ENCODE measurements around the gene APOE. TPM values are rescaled to one million over a fixed set of nuclear protein-coding genes. Genes with fewer than 3 reads are reported as not detected.

The APOE gene
- total and polyA plus RNA-seq, 9 of the 15 experiments (the other 6 are each of a cell fraction or from before 2014, with no cell fraction given), result 0.14 to 180 (median 58.1) TPM; not detected in 1

- CTCF ChIA-PET (ENCODE audit: low intra/inter-chr PET ratio), result no interaction called here
- no peak overlapping the region for H2AFZ ChIP-seq (ENCODE audit: low read depth, low read length)
- H3K36me3 ChIP-seq (ENCODE audit: control insufficient read depth, insufficient read depth, low read length), result peaks cover 28% of the 10 kb centered on the region; the same call in 2 of the 3 replicates
- no peak for ATAC-seq
- BruUV-seq (replicated peaks), result TSS peak; percentile 53
- intact Hi-C loops (cut with micrococcal nuclease), result no loop called here
- no peaks in the 10 kb centered on the region for H3K9me1 ChIP-seq (ENCODE audit: control insufficient read depth, insufficient read depth, low read length)
- no peaks in the 10 kb centered on the region for H3K9me3 ChIP-seq (replicated peaks; ENCODE audit: control insufficient read depth, insufficient read depth, low read depth, low read length)
- no peak overlapping the region for H3K4me3 ChIP-seq
- H3K27me3 ChIP-seq (ENCODE audit: control insufficient read depth in 2 of 2, insufficient read depth in 2 of 2, low read length in 2 of 2), result no peaks in the 10 kb centered on the region
- no peaks in the 10 kb centered on the region for H4K20me1 ChIP-seq (replicated peaks; ENCODE audit: control insufficient read depth, insufficient read depth, low read length)
- H3K9ac ChIP-seq (ENCODE audit: insufficient read depth in 1 of 2, low read depth in 2 of 2, low read length in 2 of 2), result peak overlapping the region in 1 of 2 experiments; percentile 32; a peak in 1 of 4 replicates
- H3K27ac ChIP-seq (ENCODE audit: extremely low read depth, low read depth, low read length), result no peak overlapping the region
- no peak for DNase-seq (ENCODE audit: extremely low read depth in 1 of 4, low spot score in 3 of 4)
- in situ Hi-C loops (cut with MboI), result no loop called here
- POLR2A ChIA-PET, result interaction anchor here (0.9 to 1.2 kb wide), 3 partner anchors 8 to 23 kb away, joined by 3 to 4 read pairs (median 3); no protein-coding TSS in a partner anchor
- WGBS (ENCODE audit: insufficient coverage, low coverage, missing lambda C conversion rate), result 95% methylated on average over 10 of the region's 44 CpGs
- H3K4me1 ChIP-seq (replicated peaks in 1 of 2; ENCODE audit: control insufficient read depth in 2 of 2, insufficient read depth in 2 of 2, low read length in 2 of 2), result peaks cover 49 to 94% of the 10 kb centered on the region in 2 experiments
- no peak overlapping the region for H3K4me2 ChIP-seq (ENCODE audit: insufficient read depth, low read length)
- no peaks in the 10 kb centered on the region; the same call in 2 of the 3 replicates for H3K79me2 ChIP-seq (ENCODE audit: control insufficient read depth, insufficient read depth, low read length)
- no peak for FAIRE-seq
- no peak for TF ChIP-seq MIER1 (IDR thresholded peaks at IDR 0.05; ENCODE audit: low read depth)
- TF ChIP-seq ZBTB7A (IDR thresholded peaks at IDR 0.05; ENCODE audit: borderline replicate concordance, control insufficient read depth, low read depth, low read length), result no peak
- TF ChIP-seq ZKSCAN1 (IDR thresholded peaks at IDR 0.05; ENCODE audit: low read depth, low read length), result no peak
- no peak for TF ChIP-seq ETV6 (IDR thresholded peaks at IDR 0.05; ENCODE audit: borderline replicate concordance in 1 of 2, low read depth in 2 of 2, low read length in 1 of 2)
- TF ChIP-seq ETV6 (CRISPR knock-in tag; IDR thresholded peaks at IDR 0.05; ENCODE audit: borderline replicate concordance), result no peak
- TF ChIP-seq KDM5B (IDR thresholded peaks at IDR 0.05; ENCODE audit: insufficient replicate concordance, low read depth, low read length), result no peak
- no peak for TF ChIP-seq DPF2 (IDR thresholded peaks at IDR 0.05)
- TF ChIP-seq ZBTB40 (IDR thresholded peaks at IDR 0.05), result no peak
- TF ChIP-seq ZBTB40 (CRISPR knock-in tag; IDR thresholded peaks at IDR 0.05), result no peak
- TF ChIP-seq SREBF1 (IDR thresholded peaks at IDR 0.05; ENCODE audit: borderline replicate concordance, low read depth, low read length), result no peak
- TF ChIP-seq, protein P1, sequence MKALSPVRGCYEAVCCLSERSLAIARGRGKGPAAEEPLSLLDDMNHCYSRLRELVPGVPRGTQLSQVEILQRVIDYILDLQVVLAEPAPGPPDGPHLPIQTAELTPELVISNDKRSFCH (CRISPR knock-in tag; IDR thresholded peaks at IDR 0.05), result no peak
- TF ChIP-seq, protein P1 (tag; IDR thresholded peaks at IDR 0.05), result no peak
- no peak for TF ChIP-seq NEUROD1 (IDR thresholded peaks at IDR 0.05; ENCODE audit: borderline replicate concordance, low read depth, low read length, partially characterized antibody)
- TF ChIP-seq TRIM28 (IDR thresholded peaks at IDR 0.05), result no peak
- TF ChIP-seq MECOM (CRISPR knock-in tag; IDR thresholded peaks at IDR 0.05), result no peak
- no peak for TF ChIP-seq POLR2A (conservative IDR thresholded peaks at IDR 0.05)
Measured at GRCh38 chr19:44908836-44909261, 3.3 kb downstream of the APOE start.
